Kidney (tissue), 14 donors: ENCODE data around the gene IFT88. TPM values are rescaled to one million over a fixed set of nuclear protein-coding genes. Genes with fewer than 3 reads are reported as not detected.
"Not testable (repeated sequence)": the region's sequence is repeated elsewhere in the genome, so short reads cannot be mapped to it uniquely, and the experiment has no call there.

Source experiments
- DNase-seq, 5 donors: peaks; one replicate each; pipeline ENCODE4 v3.0.0-alpha.2; 2013 to 2020
- FAIRE-seq: peaks from 2 replicates; lab custom pipeline; 2012; peaks lifted over from hg19 to GRCh38; lab: Jason Lieb, UNC
- H3K27ac ChIP-seq, 2 donors: one replicate each; pipeline ENCODE4 v1.7.0; 2013; ENCODE audit warnings: low read depth in 2 of 2, low read length in 2 of 2, inconsistent platforms in 1 of 2
- H3K27me3 ChIP-seq: one replicate; pipeline ENCODE4 v1.7.1; 2013; ENCODE audit warnings: low read length, inconsistent platforms; ENCODE audit not compliant: control insufficient read depth, insufficient read depth
- H3K36me3 ChIP-seq, 3 donors: one replicate each; pipeline versions ENCODE4 v1.7.0 to v1.7.1; 2013; ENCODE audit warnings: low read length in 3 of 3, control low read depth in 1 of 3, inconsistent platforms in 1 of 3; ENCODE audit not compliant: insufficient read depth in 3 of 3, control insufficient read depth in 2 of 3
- H3K4me1 ChIP-seq, 3 donors: one replicate each; pipeline versions ENCODE4 v1.7.0 to v1.7.1; 2013; ENCODE audit warnings: low read length in 3 of 3, inconsistent platforms in 1 of 3, low read depth in 1 of 3; ENCODE audit not compliant: control insufficient read depth in 2 of 3, insufficient read depth in 2 of 3
- H3K4me3 ChIP-seq, 3 donors: one replicate each; pipeline versions ENCODE4 v1.7.0 to v1.8.1; 2013; ENCODE audit warnings: low read length in 3 of 3, control low read depth in 1 of 3, inconsistent platforms in 1 of 3
- H3K9ac ChIP-seq, 3 donors: one replicate each; pipeline versions ENCODE4 v1.7.0 to v1.7.1; 2013; ENCODE audit warnings: low read length in 3 of 3, control low read depth in 1 of 3, inconsistent platforms in 1 of 3
- H3K9me3 ChIP-seq, 3 donors: one replicate each; pipeline versions ENCODE4 v1.7.0 to v1.7.1; 2013; ENCODE audit warnings: low read length in 3 of 3, control low read depth in 1 of 3, inconsistent platforms in 1 of 3; ENCODE audit not compliant: control insufficient read depth in 2 of 3, insufficient read depth in 1 of 3
- intact Hi-C: fragments of 100-400 bp; cut with DNase I; formaldehyde crosslinking; loops from one replicate; pipeline ENCODE4 v1.11.1; 2022
- polyA plus RNA-seq: library from polyadenylated mRNA; stranded (reverse); fragments of 350-450 nt; fragmentation: Illumina TruSeq; extraction: RNeasy Lipid Tissue Mini Kit (QIAGEN cat#74804); gene quantifications from one replicate; pipeline ENCODE4 v1.2.3, GENCODE V29; 2014; ENCODE audit warnings: low read depth, low replicate concordance; ENCODE audit not compliant: insufficient read depth
- total RNA-seq: library from RNA; stranded (reverse); fragmentation: NEBNext Ultra II Directional; extraction: Animal tissue kit (Norgen Biotek cat#: 25700); gene quantifications from one replicate; pipeline ENCODE4 v1.2.1, GENCODE V29; 2021
- TF ChIP-seq, protein P1 (sequence below): IDR thresholded peaks from 3 replicates; pipeline ENCODE4 v1.5.1; 2012; ENCODE audit warnings: mild to moderate bottlenecking, moderate library complexity, borderline replicate concordance; ENCODE audit not compliant: insufficient read depth; ENCODE audit errors: extremely low read depth
- donor health status: control.
- donor health status: control.
- donor health status: control.
- donor health status: control.
- donor health status: control.
- donor health status: DM: yes; HTN: yes; CAD: no.
- donor health status: Normal renal cell carcinoma (clear cell type).

Gene IFT88
- total and polyA plus RNA-seq, 2 donors from 2014 or later = 20.2 to 30.3 TPM

DNA sequence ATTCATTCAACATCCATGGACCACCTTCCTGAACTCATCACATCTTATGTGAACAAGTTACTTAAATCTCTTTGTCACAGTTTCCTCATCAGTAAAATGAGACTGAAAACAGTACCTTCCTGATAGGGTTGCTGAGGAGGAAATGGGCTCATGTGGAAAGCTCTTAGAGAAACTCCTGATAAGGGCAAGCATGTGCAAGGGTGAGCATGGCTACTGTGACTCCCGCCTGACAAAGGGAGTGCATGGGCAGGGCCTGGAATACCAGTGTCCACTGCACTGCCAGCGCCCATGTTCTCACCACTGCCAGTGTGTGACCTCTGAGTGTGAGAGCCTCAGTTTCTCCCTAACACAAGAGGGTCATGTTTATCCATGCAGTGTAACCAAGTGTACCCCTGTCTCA lies 109.3 kb downstream of the IFT88 start:
- DNase-seq (no peak), FAIRE-seq (no peak)
- Histone ChIP-seq H3K9ac (no peak overlapping the region), H3K36me3 (peaks cover 0 to 14% (median 5%) of the 10 kb centered on the region in 3 donors), H3K9me3 (no peaks in the 10 kb centered on the region), H3K4me3 (no peak overlapping the region), H3K27ac (no peak overlapping the region), H3K4me1 (no peaks in the 10 kb centered on the region), H3K27me3 (no peaks in the 10 kb centered on the region)
- intact Hi-C loops = no loop called here
- TF ChIP-seq, protein P1, sequence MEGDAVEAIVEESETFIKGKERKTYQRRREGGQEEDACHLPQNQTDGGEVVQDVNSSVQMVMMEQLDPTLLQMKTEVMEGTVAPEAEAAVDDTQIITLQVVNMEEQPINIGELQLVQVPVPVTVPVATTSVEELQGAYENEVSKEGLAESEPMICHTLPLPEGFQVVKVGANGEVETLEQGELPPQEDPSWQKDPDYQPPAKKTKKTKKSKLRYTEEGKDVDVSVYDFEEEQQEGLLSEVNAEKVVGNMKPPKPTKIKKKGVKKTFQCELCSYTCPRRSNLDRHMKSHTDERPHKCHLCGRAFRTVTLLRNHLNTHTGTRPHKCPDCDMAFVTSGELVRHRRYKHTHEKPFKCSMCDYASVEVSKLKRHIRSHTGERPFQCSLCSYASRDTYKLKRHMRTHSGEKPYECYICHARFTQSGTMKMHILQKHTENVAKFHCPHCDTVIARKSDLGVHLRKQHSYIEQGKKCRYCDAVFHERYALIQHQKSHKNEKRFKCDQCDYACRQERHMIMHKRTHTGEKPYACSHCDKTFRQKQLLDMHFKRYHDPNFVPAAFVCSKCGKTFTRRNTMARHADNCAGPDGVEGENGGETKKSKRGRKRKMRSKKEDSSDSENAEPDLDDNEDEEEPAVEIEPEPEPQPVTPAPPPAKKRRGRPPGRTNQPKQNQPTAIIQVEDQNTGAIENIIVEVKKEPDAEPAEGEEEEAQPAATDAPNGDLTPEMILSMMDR = no peak

DNA sequence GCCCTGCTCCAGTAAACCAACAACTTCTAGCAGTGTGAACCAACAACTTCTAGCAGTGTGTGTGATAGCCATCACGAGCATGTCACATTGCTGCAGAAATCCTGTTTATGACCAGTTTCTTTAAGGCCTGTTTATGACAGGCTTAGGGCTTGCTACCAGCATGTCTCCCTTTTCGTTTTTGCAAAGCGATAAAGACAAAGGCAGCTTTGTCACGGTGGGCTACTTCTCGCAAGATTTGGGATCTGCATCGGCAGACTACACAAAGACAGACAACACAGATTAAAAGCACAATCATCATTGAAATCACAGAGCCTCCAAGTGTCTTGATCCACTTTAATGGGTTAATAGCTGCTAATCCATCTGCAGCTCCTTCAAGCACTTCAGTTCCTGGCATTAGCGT lies 111.6 kb downstream of the IFT88 start:
- FAIRE-seq, H3K9ac ChIP-seq, H3K27me3 ChIP-seq, intact Hi-C loops, H3K36me3 ChIP-seq, H3K4me1 ChIP-seq, H3K27ac ChIP-seq, H3K4me3 ChIP-seq, H3K9me3 ChIP-seq: not testable (repeated sequence)
- DNase-seq = peak in 1 of 5 donors; percentile 25

DNA sequence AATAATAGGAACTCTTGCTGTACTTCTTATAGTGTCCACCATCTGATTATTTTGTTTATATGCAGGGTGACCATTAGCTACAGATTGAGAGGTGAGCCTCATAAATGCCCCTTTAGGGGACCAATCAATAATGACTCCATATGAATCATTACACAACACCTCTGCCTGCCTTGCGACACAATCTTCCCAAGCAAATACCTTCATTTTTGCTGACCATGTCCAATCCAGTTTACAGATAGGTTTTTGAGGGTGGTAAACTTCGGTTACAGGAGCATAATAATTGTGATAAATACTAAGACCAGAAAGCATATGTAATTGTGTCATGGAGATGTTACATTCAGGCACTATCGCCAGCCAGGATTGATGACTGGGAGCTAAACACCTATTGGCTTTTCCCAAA lies 112.9 kb downstream of the IFT88 start:
- Histone ChIP-seq H3K27me3 (no peaks in the 10 kb centered on the region), H3K27ac (no peak overlapping the region), H3K9me3 (no peaks in the 10 kb centered on the region), H3K9ac (no peak overlapping the region), H3K36me3 (peaks cover 0 to 8% (median 0%) of the 10 kb centered on the region in 3 donors), H3K4me3 (no peak overlapping the region), H3K4me1 (no peaks in the 10 kb centered on the region)
- no peak for FAIRE-seq
- intact Hi-C loops = no loop called here
- no peak for DNase-seq
- TF ChIP-seq, protein P1 = no peak

DNA sequence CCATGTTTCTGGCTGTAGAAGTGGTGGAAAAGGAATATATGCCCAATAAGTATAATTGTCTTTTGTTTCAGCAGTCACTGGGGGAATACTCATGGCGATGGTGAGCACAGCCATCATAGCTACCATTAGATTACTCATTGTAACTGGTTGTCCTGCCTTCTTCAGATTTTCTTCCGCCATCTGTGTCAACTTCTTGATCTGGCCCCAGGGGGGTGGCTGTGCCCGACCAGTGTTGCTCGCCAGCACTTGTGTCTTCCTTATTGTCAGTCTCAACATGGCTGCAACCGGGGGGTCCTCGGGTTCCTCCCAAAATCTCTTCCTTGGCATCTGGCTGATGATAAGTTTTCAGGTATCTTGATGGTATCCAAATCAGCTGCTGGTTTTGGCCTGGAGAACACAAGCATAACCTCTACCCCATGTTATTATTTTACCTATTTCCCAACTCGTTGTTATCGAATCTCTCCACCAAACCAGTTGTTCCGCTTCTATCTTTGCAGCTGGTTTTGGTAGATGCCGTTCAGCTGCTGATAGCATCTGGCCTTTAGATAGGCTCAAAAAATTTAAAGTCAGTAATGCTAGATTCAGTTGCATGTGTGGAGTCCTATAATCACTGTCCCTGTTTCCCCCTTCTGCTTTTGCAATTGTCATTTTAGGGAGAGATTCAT lies 113.6 kb downstream of the IFT88 start:
- no peak overlapping the region for H3K4me3 ChIP-seq
- FAIRE-seq (no peak), DNase-seq (no peak)
- TF ChIP-seq, protein P1 = no peak
- intact Hi-C loops = no loop called here
- peaks cover 0 to 8% (median 0%) of the 10 kb centered on the region in 3 donors for H3K36me3 ChIP-seq
- no peaks in the 10 kb centered on the region for H3K4me1 ChIP-seq
- H3K27ac ChIP-seq = no peak overlapping the region
- H3K9me3 ChIP-seq = no peaks in the 10 kb centered on the region
- H3K27me3 ChIP-seq = no peaks in the 10 kb centered on the region
- H3K9ac ChIP-seq = no peak overlapping the region

DNA sequence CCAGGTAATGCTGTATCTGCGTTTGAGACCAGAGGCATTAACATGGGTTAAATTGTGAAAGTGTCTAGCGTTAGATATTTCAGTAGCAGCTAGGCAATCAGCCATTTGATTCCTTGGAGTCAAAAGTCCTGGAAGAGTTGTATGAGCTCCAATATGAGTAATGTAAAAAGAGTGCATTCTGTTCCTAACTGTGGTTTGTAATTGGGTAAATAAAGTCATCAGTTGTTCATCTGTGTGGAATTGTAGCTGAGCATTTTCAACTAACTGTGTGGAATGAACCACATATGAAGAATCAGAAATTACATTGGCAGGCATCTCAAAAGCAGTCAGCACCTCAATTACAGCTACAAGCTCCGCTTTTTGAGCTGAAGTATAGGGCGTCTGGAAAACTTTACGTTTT lies 114.5 kb downstream of the IFT88 start:
- H3K9me3 ChIP-seq, H3K27ac ChIP-seq, intact Hi-C loops, DNase-seq, FAIRE-seq, H3K9ac ChIP-seq, H3K4me3 ChIP-seq, H3K4me1 ChIP-seq, H3K27me3 ChIP-seq, H3K36me3 ChIP-seq: not testable (repeated sequence)
